Ovary (tissue), 3 donors: Measurements from ENCODE around the gene THSD8.

ENCODE experiments used
- EP300 ChIP-seq: sonication (generic); formaldehyde crosslinking; IDR thresholded peaks from one replicate; pipeline ENCODE4 v1.6.1; 2017; ENCODE audit warnings: antibody characterized with exemption
- TF ChIP-seq, protein P1 (sequence below), 3 donors: fragments of 450-650 bp in 2 of 3; fragments of 200-600 bp in 1 of 3; IDR thresholded peaks; one replicate each; pipeline versions ENCODE4 v1.5.1 to v1.8.0; 2016 to 2022; ENCODE audit warnings: antibody characterized with exemption in 3 of 3, mild to moderate bottlenecking in 1 of 3
- donor health status: DM: no; HTN: no; CAD: no.

DNA sequence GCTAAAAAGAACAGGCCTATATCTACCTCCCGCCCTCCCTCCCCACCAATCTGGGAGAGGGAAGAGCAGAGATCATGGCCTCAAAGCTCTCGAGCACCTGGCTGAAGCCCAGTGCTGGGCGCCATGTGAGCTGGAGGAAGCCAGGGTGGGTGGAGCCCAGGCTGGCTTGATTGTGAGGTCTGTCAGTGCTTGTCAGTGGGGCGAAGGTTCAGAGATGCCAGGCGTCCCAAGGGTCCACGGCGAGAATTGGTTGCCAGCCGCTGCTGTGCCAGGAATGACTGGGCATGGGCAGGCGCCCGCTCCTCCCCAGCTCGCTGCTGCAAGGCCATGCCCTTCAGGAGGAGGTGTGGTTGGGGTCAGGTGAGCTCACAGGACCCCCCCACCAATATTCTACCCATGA lies 38.8 kb upstream of the THSD8 start:
- TF ChIP-seq, protein P1, sequence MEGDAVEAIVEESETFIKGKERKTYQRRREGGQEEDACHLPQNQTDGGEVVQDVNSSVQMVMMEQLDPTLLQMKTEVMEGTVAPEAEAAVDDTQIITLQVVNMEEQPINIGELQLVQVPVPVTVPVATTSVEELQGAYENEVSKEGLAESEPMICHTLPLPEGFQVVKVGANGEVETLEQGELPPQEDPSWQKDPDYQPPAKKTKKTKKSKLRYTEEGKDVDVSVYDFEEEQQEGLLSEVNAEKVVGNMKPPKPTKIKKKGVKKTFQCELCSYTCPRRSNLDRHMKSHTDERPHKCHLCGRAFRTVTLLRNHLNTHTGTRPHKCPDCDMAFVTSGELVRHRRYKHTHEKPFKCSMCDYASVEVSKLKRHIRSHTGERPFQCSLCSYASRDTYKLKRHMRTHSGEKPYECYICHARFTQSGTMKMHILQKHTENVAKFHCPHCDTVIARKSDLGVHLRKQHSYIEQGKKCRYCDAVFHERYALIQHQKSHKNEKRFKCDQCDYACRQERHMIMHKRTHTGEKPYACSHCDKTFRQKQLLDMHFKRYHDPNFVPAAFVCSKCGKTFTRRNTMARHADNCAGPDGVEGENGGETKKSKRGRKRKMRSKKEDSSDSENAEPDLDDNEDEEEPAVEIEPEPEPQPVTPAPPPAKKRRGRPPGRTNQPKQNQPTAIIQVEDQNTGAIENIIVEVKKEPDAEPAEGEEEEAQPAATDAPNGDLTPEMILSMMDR (IDR thresholded peaks at IDR 0.05) = no peak
- TF ChIP-seq EP300 = no peak
